Fibroblast of the conjunctiva (primary cell): Measurements from ENCODE around the gene DLGAP1.
"Not testable (repeated sequence)": the region's sequence is repeated elsewhere in the genome, so short reads cannot be mapped to it uniquely, and the experiment has no call there.

Experiments used
- DNase-seq: peaks from one replicate; pipeline ENCODE4 v3.0.0-alpha.2; 2010; ENCODE audit warnings: low read depth

The DLGAP1 gene

GRCh38 chr18:3653851-3654441, 801.2 kb downstream of the DLGAP1 start:
- DNase-seq = no peak

GRCh38 chr18:3653263-3653850, 801.8 kb downstream of the DLGAP1 start:
- no peak for DNase-seq

- DNase-seq = peak; percentile 95
Observed at GRCh38 chr18:3652380-3653262, 802.5 kb downstream of the DLGAP1 start.

GRCh38 chr18:3651266-3651665, 803.8 kb downstream of the DLGAP1 start:
- no peak for DNase-seq

GRCh38 chr18:3650521-3651042, 804.5 kb downstream of the DLGAP1 start:
- not testable (repeated sequence) for DNase-seq

- DNase-seq = no peak
Observed at GRCh38 chr18:3649633-3650426, 805.3 kb downstream of the DLGAP1 start.

GRCh38 chr18:3649135-3649632, 805.9 kb downstream of the DLGAP1 start:
- no peak for DNase-seq

GRCh38 chr18:3648641-3649040, 806.5 kb downstream of the DLGAP1 start:
- no peak for DNase-seq

GRCh38 chr18:3648200-3648599, 806.9 kb downstream of the DLGAP1 start:
- DNase-seq = no peak

GRCh38 chr18:3647636-3648035, 807.5 kb downstream of the DLGAP1 start:
- DNase-seq = no peak

GRCh38 chr18:3645384-3646156, 809.5 kb downstream of the DLGAP1 start:
- no peak for DNase-seq

GRCh38 chr18:3634250-3634939, 820.7 kb downstream of the DLGAP1 start:
- DNase-seq = no peak

- DNase-seq = no peak
Observed at GRCh38 chr18:3631887-3632286, 823.2 kb downstream of the DLGAP1 start.

- DNase-seq = no peak
Observed at GRCh38 chr18:3626929-3627458, 828.1 kb downstream of the DLGAP1 start.

- no peak for DNase-seq
Observed at GRCh38 chr18:3625742-3626091, 829.4 kb downstream of the DLGAP1 start.

- DNase-seq = peak; percentile 83
Observed at GRCh38 chr18:3624935-3625741, 830.0 kb downstream of the DLGAP1 start.

- DNase-seq = no peak
Observed at GRCh38 chr18:3624546-3624934, 830.6 kb downstream of the DLGAP1 start.

GRCh38 chr18:3623769-3624545, 831.1 kb downstream of the DLGAP1 start:
- peak; percentile 78 for DNase-seq
